HG03378 (cell line): ENCODE data around the gene PCNX1.

Source experiments
- ATAC-seq: cut with Tn5 transposase; IDR thresholded peaks from one replicate; pipeline ENCODE4 v1.9.1; 2021; ENCODE audit warnings: mild to moderate bottlenecking, moderate library complexity; ENCODE audit not compliant: unreplicated experiment

Gene PCNX1

DNA sequence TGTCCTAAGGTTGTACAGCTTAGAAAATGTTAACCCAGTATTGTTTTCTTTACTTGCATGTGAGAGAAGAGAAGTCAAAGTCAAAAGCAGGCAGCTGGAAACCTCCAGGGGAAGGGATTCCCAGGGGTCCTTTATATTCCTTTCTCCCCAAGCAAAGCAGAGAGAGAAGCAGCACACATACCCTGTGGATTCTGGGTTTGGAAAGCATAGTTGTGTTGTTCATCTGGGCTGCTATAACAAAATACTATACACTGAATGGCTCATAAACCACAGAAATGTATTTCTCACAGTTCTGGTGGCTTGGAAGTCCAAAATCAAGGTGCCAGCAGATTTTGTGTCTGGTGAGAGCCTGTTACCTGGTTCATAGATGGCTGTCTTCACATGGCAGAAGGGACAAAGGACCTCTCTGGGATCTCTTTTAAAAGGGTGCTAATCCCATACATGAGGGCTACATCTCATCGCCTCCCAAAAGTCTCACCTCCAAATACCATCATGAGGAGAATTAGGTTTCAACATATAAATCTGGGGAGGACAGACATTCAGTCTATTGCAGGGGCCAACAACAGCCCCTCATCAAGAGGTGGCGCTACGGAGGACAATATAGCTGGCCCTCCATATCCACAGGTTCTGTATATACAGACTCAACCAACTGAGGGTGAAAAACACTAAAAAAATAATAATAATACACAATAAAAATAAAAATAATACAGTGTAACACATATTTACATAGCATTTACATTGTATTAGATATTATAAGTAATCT is 19.3 kb upstream of the PCNX1 start:
- ATAC-seq: no peak

GRCh38 chr14:70888681-70889175 is 18.5 kb upstream of the PCNX1 start:
- no peak for ATAC-seq

DNA sequence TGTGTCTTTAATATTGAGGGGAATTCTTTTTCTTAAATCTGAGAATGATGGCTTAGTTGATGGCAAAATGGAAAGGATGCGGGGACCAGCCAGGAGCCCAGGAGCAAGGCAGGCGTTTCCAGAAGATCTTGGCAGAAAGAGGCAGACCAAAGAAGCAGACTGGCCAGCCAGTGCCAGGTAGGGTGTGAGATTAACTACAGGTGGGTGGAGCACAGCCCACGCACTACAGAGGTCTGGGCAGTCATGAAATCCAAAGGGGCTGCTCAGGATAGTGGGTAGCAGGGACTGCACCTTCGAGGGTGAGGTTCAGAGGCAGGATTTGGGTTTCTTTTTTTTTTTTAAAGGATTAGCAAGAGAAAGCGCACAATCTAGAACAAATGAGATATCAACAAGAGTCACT is 17.7 kb upstream of the PCNX1 start:
- ATAC-seq: no peak

- ATAC-seq: no peak
Observed at GRCh38 chr14:70890826-70891659, 16.2 kb upstream of the PCNX1 start.

DNA sequence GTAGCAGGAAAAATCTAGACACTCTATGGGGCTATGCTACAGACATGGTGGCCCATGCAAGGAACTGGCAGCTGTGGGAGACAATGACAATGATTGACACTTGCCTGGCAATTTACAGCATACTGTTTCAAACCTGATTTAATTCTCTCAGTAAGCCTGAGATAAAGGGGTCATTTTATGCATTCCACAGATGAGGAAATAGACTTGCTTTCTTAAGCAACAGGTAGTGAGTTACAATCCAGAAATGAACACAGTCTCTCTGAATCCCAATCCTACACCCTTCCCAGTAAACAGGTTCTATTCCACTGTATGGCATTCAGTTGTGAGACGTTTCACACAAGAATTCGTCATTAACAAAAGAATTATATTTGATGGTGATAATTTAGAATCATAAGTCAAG is 15.5 kb upstream of the PCNX1 start:
- ATAC-seq: no peak

GRCh38 chr14:70893062-70893845 is 14.0 kb upstream of the PCNX1 start:
- no peak for ATAC-seq

- no peak for ATAC-seq
Observed at GRCh38 chr14:70893858-70894291, 13.4 kb upstream of the PCNX1 start.

- no peak for ATAC-seq
Observed at GRCh38 chr14:70894868-70895267, 12.4 kb upstream of the PCNX1 start.

GRCh38 chr14:70896317-70896716 is 10.9 kb upstream of the PCNX1 start:
- no peak for ATAC-seq

DNA sequence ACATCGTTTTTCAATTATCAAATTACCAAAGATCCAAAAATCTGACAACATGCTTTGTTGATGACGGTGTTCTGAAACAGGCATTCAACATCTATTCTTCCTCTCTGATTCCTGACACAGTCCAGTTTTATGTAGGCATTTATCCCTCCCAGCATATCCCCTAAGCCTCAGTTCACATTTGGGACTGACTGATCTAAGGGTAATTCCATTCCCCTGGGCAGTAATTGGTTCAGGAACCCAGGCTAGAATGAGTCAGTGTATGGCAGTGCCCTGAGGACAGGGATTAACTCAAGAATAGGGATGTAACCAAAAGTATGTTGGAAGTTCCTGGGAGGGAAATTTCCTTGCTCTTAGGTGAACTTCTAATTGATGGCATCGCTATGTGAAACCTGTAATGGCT is 10.3 kb upstream of the PCNX1 start:
- no peak for ATAC-seq

GRCh38 chr14:70897464-70897863 is 9.8 kb upstream of the PCNX1 start:
- no peak for ATAC-seq

DNA sequence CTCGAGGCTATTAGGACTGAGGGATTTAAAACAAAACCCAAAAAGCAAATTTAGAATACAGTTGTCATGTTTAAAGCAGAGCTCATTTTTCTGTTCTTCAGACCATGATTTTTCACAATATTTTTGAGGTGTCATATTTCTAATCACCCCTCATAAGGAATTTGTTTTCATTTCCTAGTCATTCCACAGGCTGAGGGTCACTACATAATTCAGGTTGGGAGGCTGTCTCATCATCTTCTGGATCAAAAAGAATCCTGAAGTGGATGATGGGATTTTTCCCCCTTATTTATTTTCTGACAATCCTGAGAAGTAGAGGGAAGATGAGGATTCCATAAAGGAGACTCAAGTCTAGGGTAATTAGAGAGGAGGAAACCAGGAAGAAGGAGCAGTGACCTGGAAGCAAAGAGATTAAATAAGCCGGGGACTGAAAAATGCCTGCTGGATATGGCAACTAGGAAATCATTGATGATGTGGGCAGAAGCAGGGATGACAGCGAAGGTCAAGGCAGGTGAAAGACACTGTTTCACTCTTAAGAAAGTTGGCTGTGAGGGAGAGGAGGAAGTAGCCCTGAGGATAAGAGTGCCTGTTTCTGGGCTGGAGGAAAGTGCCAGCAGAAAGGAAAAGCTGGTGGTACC is 9.0 kb upstream of the PCNX1 start:
- ATAC-seq: no peak

- ATAC-seq: no peak
Observed at GRCh38 chr14:70901269-70901668, 6.0 kb upstream of the PCNX1 start.

GRCh38 chr14:70902184-70902583 is 5.1 kb upstream of the PCNX1 start:
- no peak for ATAC-seq

DNA sequence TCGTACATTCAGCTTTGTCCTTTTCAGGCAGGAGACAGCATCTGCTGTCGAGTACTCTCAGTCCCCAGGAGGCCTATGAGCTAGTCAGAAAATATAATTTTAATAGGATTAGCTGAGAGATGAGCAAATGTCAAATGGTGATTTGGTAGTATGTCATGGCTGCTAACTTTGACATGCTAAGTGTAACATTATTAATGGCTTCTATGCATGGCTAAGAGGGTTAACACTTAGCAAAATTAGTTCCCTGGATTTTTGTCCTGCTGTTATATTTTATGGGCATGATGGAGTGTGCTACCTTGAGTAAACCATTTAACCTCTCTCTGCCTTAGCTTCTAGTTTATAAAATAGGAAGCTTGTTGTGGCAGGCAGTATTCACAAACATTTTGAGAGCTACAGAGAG is 2.9 kb upstream of the PCNX1 start:
- no peak for ATAC-seq

DNA sequence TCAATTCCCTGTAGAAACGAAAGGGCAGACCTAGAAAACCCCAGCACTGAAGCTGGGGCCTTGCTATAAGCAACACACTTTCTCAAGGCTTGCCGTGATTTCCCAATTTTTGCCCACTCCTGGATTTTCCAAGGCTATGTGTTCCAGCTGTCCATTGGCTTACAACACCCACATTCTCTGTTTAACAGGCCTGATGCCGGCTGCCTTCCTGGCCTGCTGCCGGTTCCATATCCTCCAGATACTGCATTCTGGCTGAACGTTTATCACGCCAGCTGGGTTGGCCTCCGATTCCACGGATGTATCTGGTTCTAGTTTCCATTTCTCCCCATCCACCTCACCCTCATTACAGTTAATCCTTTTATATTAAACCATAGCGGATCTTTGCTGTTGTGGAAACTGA is 2.0 kb upstream of the PCNX1 start:
- no peak for ATAC-seq

DNA sequence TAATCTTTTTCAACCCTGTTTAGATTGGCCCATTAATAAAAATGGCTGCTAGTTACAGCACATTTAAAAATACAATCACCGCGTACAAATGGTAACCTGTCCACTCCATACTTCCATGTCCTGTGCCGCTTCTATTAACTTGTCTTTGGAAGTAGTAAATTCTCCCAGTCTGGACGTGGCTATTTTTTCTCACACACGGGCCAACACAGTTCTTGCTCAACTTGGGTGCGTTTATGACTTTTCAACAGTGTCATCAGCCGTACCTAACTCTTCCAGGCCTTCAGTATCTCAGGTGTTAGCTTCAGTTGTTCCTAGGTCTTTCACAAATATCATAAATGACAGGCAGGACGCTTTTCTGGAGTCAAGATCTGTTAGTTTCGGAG is 475 bp upstream of the PCNX1 start:
- no peak for ATAC-seq

- ATAC-seq: peak; percentile 17
Observed at GRCh38 chr14:70907996-70908934, 1.0 kb downstream of the PCNX1 start.

DNA sequence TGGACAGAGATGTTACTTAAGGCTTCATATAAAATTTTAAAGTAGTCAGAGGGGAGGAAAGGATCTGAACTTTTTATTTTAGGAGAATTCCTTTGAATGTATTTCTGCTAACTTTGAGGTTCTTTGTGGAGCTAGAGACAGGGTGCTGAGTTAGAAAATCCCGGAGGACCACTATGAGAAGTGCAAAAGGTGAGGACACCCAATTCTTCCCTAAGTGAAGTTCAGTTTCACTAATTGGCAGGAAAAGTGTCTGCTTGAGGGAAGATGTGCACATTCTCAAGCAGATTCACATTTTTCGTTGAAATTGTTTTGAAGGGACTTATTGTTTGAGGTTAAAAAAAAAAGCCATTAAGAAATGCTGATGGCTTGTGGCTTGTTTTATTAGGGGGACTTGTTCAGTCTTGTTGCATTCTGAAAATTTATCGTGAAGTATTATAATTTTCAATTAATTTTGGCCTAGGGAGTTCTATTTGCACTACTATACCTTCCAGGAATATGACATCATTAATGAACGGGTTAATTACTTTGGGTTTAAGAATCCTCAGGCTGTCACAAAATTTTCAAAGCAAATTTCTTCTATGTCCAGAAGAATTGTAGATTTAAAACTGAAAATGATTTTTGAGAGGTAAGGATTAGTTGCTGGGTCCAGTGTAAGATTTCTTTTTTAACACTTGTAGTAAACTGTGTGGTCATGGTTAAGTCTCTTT is 1.8 kb downstream of the PCNX1 start:
- no peak for ATAC-seq
